ENCODE measurements around the gene TBC1D24.
"Not testable (repeated sequence)": the region's sequence is repeated elsewhere in the genome, so short reads cannot be mapped to it uniquely, and the experiment has no call there.

TBC1D24 gene

GRCh38 chr16:2531371-2531695 is 56.4 kb downstream of the TBC1D24 start, which contains the start of gene CEMP1:
CEMP1 (minus strand) TSS chr16:2531408; CDS start chr16:2531073, 335 bp downstream.
- DNase-seq (ENCODE audit: low read depth in 3 of 3, low spot score in 1 of 3), result no peak

DNA sequence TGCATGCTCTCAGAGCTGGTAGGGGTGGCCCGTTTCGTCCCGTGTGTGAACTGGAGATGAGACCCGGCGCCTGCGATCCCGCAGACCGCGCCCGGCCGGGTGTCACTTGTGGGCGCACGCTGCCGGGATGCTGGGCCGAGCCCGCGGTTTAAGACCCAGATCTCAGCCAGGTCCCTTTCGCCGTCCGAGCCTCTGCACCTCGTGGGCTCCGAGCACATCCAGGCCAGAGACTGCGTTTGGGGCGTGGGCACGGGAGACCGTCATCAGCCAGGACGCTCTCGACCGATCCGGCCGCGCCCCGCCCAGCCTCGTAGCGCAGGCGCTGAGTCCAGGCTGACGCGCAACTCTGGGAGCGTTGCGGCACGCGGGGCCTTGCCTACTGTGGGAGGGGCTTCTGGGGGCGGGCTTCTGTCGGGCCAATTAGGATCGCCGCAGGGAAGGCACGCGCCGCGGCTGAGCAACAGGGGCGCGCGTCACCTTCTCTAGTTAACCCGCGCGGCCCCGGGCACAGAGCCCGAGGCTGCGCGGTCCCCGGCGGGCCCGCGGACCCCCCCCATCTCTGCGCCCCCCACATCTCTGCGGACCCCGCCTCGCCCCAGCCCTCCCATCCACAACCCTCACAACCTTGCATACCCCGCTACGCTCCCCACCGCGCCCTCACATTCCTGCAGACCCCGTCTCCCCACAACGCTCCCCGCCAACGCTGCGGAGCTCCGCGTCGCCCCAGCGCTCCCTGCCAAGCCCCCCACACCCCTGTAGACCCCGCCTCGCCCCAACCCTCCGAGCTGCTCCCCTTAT is 57.0 kb downstream of the TBC1D24 start:
- peak; percentile 90 to 93 (median 92) for DNase-seq (ENCODE audit: low read depth in 3 of 3, low spot score in 1 of 3)

GRCh38 chr16:2532494-2533141 is 57.7 kb downstream of the TBC1D24 start:
- peak in 1 of 3 donors; percentile 30 for DNase-seq (ENCODE audit: low read depth in 3 of 3, low spot score in 1 of 3)

- not testable (repeated sequence) for DNase-seq (ENCODE audit: low read depth in 3 of 3, low spot score in 1 of 3)
These were observed 58.3 kb downstream of the TBC1D24 start for GRCh38 chr16:2533142-2533755.

DNA sequence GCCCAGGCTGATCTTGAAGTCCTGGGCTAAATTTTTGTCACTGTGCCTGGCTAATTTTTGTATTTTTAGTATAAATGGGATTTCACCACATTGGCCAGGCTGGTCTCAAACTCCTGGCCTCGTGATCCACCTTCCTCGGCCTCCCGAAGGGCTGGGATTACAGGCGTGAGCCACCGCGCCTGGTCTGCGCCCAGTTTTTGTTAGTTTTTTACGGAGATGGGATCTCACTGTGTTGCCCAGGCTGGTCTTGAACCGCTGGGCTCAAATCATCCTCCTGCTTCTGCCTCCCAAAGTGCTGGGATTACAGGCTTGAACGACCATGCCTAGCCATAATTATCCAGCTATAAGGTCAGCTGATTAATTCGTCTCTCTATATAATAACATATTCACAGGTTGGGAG is 59.0 kb downstream of the TBC1D24 start:
- no peak for DNase-seq (ENCODE audit: low read depth in 3 of 3, low spot score in 1 of 3)

- not testable (repeated sequence) for DNase-seq (ENCODE audit: low read depth in 3 of 3, low spot score in 1 of 3)
These were observed 59.4 kb downstream of the TBC1D24 start for GRCh38 chr16:2534335-2534734.

GRCh38 chr16:2535625-2536013 is 60.7 kb downstream of the TBC1D24 start:
- no peak for DNase-seq (ENCODE audit: low read depth in 3 of 3, low spot score in 1 of 3)

DNA sequence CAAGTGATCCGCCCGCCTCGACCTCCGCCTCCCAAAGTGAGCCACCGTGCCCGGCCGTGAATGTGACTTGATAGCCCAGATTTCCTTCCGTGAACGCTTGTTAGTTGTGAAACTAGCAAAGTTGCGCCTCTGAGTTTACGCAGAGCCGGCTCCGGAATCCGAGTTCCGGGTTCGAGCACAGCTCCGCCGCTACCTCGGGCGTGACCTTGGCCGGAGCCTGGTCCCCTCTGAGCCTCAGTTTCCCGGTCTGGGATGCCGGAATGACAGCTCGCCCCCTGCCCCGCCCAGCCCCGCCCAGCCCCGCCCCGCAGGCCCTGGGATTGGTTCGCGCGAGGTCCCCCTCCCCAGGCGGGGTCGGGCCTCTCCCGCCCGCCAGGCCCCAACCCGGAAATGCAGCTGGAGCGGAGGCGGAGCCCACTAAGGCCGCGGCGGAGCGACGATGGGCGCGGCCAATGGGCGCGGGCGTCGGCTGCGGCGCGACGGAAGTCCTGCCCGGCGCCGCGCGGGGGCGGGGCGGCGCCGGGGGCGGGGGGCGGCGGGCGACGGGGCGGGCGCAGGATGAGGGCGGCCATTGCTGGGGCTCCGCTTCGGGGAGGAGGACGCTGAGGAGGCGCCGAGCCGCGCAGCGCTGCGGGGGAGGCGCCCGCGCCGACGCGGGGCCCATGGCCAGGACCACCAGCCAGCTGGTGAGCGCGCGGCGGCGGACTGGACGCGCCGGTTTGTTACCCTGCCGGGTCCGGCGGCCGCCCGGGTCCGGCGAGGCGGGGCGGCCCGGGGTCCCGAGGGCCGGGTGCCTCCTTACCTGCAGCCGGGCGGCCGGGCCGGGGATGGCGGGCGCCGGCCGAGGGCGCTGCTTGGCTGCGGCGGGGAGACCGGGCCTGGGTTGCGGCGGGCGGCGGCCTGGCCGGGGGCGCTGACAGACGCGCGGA is 62.8 kb downstream of the TBC1D24 start, which contains the start of gene PDPK1:
PDPK1 (plus strand) TSS at position 571 of the 929 bp plus-strand sequence; CDS start at position 663, 92 bp downstream.
- peak; percentile 81 to 88 (median 84) for DNase-seq (ENCODE audit: low read depth in 3 of 3, low spot score in 1 of 3)

DNA sequence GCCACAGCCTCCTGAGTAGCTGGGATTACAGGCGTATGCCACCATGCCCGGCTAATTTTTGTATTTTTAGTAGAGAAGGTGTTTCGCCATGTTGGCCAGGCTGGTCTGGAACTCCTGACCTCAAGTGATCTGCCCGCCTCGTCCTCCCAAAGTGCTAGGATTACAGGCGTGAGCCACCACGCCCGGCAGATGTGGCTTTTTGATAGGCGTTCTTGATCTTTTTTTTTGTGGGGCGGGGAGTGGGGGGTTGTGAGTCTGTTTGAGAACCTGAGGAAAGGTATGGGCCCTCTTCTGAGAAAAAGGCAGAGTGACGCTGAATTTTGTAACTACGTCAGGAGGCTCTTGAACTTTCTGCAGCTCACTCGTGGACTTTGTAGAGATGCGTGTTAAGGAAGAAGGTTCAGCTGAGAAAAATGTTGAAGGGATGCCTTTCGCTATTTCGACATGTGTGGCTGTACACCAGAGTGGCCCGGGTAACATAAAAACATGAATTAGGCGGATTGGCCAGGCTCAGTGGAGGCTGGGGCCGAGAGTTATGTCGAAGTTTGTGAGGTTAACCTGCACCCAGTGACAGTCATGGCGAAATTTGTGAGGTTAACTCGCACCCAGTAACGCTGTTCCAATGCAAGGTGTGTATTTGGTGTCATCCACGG is 64.4 kb downstream of the TBC1D24 start:
- not testable (repeated sequence) for DNase-seq (ENCODE audit: low read depth in 3 of 3, low spot score in 1 of 3)

- DNase-seq (ENCODE audit: low read depth in 3 of 3, low spot score in 1 of 3), result not testable (repeated sequence)
These were observed 65.0 kb downstream of the TBC1D24 start for GRCh38 chr16:2539845-2540458.

GRCh38 chr16:2540912-2541311 is 66.0 kb downstream of the TBC1D24 start:
- not testable (repeated sequence) for DNase-seq (ENCODE audit: low read depth in 3 of 3, low spot score in 1 of 3)

DNA sequence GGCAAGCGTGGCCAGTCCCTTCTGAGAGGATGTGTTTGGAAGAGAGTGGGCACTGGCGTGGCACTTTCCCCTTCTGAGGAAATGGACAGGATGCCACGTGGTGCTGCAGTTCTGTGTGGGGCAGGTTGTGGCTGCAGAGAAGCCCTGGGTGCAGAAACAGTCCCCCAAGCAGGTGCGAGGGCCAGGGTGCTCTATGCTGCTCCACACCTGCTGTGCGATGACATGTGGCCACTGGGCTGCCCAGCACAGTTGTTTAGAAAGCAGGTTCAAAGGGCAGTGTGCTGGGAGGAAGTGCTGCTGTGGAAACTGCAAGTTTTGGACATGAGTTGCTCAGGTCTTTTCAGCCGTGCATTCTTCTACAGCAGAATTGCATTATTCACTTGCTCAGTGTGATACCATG is 66.5 kb downstream of the TBC1D24 start:
- DNase-seq (ENCODE audit: low read depth in 3 of 3, low spot score in 1 of 3), result not testable (repeated sequence)

GRCh38 chr16:2543771-2544170 is 68.8 kb downstream of the TBC1D24 start:
- not testable (repeated sequence) for DNase-seq (ENCODE audit: low read depth in 3 of 3, low spot score in 1 of 3)

DNA sequence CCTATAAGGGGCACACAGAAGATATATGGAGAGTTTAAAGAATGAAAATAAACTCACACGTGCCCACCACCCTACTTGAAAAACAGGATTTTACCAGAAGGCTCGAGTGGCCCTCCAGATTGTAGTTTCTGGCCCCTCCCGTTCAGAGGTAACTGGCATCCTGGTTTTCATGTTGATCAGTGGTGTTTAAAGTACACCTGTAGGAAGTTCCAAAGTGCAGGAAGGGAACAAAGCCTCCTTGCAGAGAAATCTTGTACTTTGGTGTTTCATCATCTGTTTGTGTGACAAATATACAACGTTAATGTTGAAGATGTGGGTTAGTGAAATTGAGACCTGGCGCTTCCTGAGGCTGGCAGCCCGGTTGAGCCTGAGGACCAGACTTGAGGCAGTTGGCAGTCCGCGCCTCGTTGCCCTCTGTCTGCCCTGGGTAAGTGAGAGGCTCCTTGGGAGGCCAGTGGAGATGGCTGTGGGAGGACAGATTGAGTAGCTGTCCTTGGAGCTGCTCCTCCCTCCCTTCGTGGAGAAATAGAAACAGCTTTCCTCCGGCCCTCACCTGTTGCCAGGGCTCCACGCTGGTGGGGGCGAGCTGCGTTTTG is 75.5 kb downstream of the TBC1D24 start:
- DNase-seq (ENCODE audit: low read depth in 3 of 3, low spot score in 1 of 3), result not testable (repeated sequence)

- not testable (repeated sequence) for DNase-seq (ENCODE audit: low read depth in 3 of 3, low spot score in 1 of 3)
These were observed 76.5 kb downstream of the TBC1D24 start for GRCh38 chr16:2551420-2551889.

DNA sequence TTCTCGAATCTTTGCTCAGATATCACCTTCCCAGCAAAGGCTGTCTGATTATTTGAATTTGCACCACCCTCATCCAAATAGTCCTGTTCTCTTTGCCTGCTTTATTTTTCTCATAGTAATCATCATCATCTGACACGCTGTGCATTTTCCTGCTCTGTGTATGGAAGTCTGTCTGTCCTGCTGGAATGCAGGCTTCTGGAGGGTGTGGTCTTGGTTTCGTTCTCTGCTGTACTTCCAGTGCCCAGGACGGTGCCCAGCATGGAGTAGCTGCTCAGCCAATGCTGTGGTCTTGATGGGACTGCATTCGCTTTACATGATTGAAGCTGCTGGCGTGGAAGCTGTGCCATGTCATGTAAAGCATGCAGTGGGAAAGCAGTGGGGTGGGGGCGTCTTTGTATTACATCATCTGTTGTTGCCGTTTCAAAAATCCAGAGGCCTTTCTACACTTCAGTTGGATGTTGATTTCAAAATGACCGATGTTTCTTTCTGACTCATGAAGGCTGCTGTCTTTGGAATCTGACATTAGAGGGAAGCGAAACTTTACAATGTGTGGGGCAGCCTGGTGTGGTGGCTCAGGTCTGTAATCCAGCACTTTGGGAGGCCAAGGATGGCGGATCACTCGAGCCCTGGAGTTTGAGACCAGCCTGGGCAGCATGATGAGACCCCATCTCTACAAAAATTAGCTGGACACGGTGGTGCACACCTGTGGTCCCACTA is 79.9 kb downstream of the TBC1D24 start:
- not testable (repeated sequence) for DNase-seq (ENCODE audit: low read depth in 3 of 3, low spot score in 1 of 3)
